ENCODE measurements around the gene TMPRSS6.

The TMPRSS6 gene

GRCh38 chr22:37057796-37058510 lies 51.6 kb downstream of the TMPRSS6 start:
- TF ChIP-seq, protein P1, sequence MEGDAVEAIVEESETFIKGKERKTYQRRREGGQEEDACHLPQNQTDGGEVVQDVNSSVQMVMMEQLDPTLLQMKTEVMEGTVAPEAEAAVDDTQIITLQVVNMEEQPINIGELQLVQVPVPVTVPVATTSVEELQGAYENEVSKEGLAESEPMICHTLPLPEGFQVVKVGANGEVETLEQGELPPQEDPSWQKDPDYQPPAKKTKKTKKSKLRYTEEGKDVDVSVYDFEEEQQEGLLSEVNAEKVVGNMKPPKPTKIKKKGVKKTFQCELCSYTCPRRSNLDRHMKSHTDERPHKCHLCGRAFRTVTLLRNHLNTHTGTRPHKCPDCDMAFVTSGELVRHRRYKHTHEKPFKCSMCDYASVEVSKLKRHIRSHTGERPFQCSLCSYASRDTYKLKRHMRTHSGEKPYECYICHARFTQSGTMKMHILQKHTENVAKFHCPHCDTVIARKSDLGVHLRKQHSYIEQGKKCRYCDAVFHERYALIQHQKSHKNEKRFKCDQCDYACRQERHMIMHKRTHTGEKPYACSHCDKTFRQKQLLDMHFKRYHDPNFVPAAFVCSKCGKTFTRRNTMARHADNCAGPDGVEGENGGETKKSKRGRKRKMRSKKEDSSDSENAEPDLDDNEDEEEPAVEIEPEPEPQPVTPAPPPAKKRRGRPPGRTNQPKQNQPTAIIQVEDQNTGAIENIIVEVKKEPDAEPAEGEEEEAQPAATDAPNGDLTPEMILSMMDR (conservative IDR thresholded peaks at IDR 0.05), result no peak
- H3K27ac ChIP-seq, result no peak overlapping the region

GRCh38 chr22:37057226-37057625 lies 52.3 kb downstream of the TMPRSS6 start:
- TF ChIP-seq, protein P1 (conservative IDR thresholded peaks at IDR 0.05), result no peak

DNA sequence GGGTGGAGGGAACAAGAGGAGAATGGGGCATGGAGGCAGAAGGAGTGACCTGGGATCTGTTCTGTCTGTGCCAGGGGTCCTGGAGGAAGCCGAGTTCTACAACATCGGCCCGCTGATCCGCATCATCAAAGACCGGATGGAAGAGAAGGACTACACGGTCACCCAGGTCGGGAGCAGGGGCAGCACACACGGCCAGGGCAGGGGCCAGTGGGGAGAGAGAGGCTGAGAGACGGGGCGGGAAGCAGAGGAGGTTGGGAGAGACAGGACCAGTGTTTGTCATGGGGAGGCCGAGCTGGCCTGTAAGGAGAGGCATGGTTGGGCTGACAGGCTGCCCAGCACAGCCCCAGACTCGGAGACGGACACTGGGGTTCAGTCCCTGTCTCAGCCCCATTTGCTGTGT lies 53.3 kb downstream of the TMPRSS6 start:
- H3K27ac ChIP-seq, result no peak overlapping the region
- TF ChIP-seq, protein P1 (conservative IDR thresholded peaks at IDR 0.05), result no peak

More at GRCh38 chr22:37057226-37057625, 52.3 kb downstream of the TMPRSS6 start:
- no peak overlapping the region for H3K27ac ChIP-seq

- H3K27ac ChIP-seq, result no peak overlapping the region
- TF ChIP-seq, protein P1 (conservative IDR thresholded peaks at IDR 0.05), result no peak
Observed at GRCh38 chr22:37054600-37055365, 54.7 kb downstream of the TMPRSS6 start.

DNA sequence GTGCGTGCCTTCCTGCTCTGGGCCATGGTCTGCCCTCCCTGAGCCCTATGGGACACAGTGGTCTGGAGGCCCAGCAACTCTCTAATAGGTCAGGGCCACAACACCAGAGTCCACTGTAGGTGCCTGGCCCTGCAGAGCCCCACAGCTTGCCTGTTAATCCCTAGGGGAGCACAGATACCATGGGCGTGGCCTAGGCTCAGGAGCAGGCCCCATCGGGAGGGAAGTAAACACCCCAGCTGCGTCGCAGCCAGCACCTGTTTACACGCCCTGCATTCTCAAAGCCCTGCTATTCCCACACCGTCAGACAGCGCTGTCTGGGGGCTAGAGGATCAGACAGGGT lies 55.5 kb downstream of the TMPRSS6 start:
- TF ChIP-seq, protein P1 (conservative IDR thresholded peaks at IDR 0.05), result no peak
- H3K27ac ChIP-seq, result no peak overlapping the region

- TF ChIP-seq, protein P1 (conservative IDR thresholded peaks at IDR 0.05), result no peak
- no peak overlapping the region for H3K27ac ChIP-seq
Observed at GRCh38 chr22:37053310-37054055, 56.0 kb downstream of the TMPRSS6 start.
